ENCODE measurements around the gene QPCTL.
"Not testable (repeated sequence)": the region's sequence is repeated elsewhere in the genome, so short reads cannot be mapped to it uniquely, and the experiment has no call there.

QPCTL gene

DNA sequence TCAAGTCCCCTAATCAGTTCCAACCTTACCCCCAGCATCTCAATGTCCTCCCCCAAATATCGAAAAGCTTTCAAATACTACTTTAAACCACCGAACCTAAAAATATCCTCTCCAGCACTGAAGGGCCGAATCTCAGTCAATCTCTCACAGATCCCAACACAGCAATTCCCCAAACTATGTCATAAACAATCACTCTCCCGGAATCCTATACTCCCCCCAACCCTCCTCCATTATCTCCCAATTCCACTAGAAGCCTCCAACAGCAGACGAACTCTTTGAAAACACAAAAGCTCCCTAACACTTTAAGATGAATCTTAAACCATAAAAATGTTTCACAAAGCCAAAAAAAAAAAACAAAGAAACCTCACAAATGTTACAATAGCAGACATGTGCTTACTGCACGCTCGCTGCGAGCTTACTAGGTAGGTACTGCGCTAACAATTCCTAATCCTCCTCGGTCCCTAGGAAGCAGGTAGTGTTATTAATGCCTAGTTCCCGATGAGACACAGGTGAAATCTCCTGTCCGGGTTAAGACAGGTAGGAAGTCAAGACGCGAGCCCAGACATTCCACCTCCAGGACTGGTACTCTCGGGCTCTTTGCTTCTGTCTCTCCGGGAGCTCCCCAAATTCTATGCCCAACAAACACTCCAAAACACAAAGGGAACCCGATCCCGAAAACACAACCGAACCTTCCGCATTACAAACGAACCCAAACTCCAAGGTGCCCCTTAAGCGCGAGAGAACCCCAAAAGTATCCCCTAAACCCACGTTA is 24.1 kb downstream of the QPCTL start:
- no peaks in the 10 kb centered on the region for H3K9me3 ChIP-seq (ENCODE audit: insufficient read depth, low read depth, low read length)
- peak overlapping the region; percentile 58 for H3K27ac ChIP-seq (ENCODE audit: low read depth, low read length)
- 100% methylated on average over 1 of the region's 24 CpGs for WGBS (ENCODE audit: extremely low coverage, insufficient coverage, insufficient read length)
- peaks cover 8% of the 10 kb centered on the region for H3K79me1 ChIP-seq (ENCODE audit: low read length)
- H2BK5ac ChIP-seq (ENCODE audit: low read depth, low read length, poor library complexity): peak overlapping the region; percentile 74
- peak overlapping the region; percentile 67 for H3K18ac ChIP-seq (ENCODE audit: low read length)
- peak; percentile 32 to 60 for DNase-seq
- peaks cover 8% of the 10 kb centered on the region for H3K79me2 ChIP-seq (ENCODE audit: control insufficient read depth, insufficient read depth, low read length, poor library complexity)
- no peak overlapping the region for H3K23ac ChIP-seq (ENCODE audit: low read length)
- H3K9ac ChIP-seq (ENCODE audit: low read length): peak overlapping the region; percentile 97
- peaks cover 9 to 11% of the 10 kb centered on the region in 2 experiments for H3K4me1 ChIP-seq (ENCODE audit: control insufficient read depth in 1 of 2, insufficient read depth in 2 of 2, low read length in 2 of 2)
- H3K36me3 ChIP-seq (ENCODE audit: control insufficient read depth in 1 of 2, insufficient read depth in 2 of 2, low read length in 2 of 2): peaks cover 24 to 30% of the 10 kb centered on the region in 2 experiments
- H3K4me3 ChIP-seq (ENCODE audit: low read depth, low read length): peak overlapping the region; percentile 74
- H4K12ac ChIP-seq (ENCODE audit: low read depth, low read length): peak overlapping the region; percentile 36
- H3K27me3 ChIP-seq (ENCODE audit: insufficient read depth, low read length): no peaks in the 10 kb centered on the region
- peak overlapping the region; percentile 28 for H2AK5ac ChIP-seq (ENCODE audit: low read length)
- peak overlapping the region; percentile 30 for H2AFZ ChIP-seq (ENCODE audit: insufficient read depth, low read length, poor library complexity)
- H4K91ac ChIP-seq (ENCODE audit: low read depth, low read length): peak overlapping the region; percentile 80
- H4K8ac ChIP-seq (ENCODE audit: low read depth, low read length): peak overlapping the region; percentile 64
- H3K14ac ChIP-seq (ENCODE audit: low read length): peak overlapping the region; percentile 75
- peak overlapping the region; percentile 82 for H2BK120ac ChIP-seq (ENCODE audit: insufficient read depth, low read length, poor library complexity)
- peak overlapping the region; percentile 57 for H3K4ac ChIP-seq (ENCODE audit: low read depth, low read length)
- peak overlapping the region; percentile 98 for H3K4me2 ChIP-seq (ENCODE audit: low read length)
- no peak overlapping the region for H2BK12ac ChIP-seq (ENCODE audit: low read length)

DNA sequence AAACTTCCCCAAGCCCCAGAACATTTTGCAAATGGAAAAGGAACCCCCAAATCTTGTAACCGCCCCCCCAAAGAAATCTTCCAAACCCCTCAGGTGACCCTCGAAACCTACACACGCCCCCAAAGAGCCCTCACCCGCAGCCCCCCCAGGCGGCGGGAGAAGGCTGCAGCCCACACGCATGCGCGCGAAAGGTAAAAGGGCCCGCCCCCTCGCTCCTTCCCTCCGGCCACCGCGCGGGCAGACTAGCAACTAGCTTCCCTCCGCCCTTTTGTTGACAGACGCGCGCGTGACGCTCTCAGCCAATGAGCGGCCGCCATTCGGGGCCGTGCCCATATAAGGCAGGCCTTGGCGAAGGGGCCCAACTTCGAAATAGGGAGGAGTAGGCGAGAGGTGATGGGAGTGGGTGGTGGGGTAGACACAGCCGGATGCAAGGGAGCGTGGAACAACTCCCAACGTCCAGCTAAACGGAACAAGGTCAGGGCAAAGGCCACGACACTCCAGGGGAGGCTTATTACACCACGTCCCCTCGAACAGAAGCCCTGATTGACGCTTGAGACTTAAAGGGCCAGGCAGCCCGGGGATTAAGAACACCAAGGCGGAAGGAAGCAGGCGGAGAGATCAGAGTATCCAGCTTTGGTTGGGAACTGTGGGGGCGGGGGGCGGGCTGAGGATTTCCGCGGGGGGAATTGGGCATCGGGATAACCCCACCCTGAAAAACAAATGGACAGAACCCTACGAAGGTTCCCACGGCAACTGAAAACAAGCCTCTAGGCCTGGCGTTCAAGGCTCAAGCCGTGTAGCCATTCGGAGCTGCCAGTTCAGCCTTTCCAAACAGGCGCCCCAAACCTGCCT is 24.9 kb downstream of the QPCTL start:
- Histone ChIP-seq H3K14ac (ENCODE audit: low read length) (peak overlapping the region; percentile 75), H3K27me3 (ENCODE audit: insufficient read depth, low read length) (no peaks in the 10 kb centered on the region), H3K18ac (ENCODE audit: low read length) (peak overlapping the region; percentile 67), H2AK5ac (ENCODE audit: low read length) (no peak overlapping the region), H3K4ac (ENCODE audit: low read depth, low read length) (peak overlapping the region; percentile 57), H3K4me1 (ENCODE audit: control insufficient read depth in 1 of 2, insufficient read depth in 2 of 2, low read length in 2 of 2) (peaks cover 13 to 15% of the 10 kb centered on the region in 2 experiments), H3K79me2 (ENCODE audit: control insufficient read depth, insufficient read depth, low read length, poor library complexity) (peaks cover 8% of the 10 kb centered on the region), H3K79me1 (ENCODE audit: low read length) (peaks cover 10% of the 10 kb centered on the region), H2BK5ac (ENCODE audit: low read depth, low read length, poor library complexity) (peak overlapping the region; percentile 74), H2BK12ac (ENCODE audit: low read length) (peak overlapping the region; percentile 9), H4K12ac (ENCODE audit: low read depth, low read length) (peak overlapping the region; percentile 37), H4K8ac (ENCODE audit: low read depth, low read length) (peak overlapping the region; percentile 72), H4K91ac (ENCODE audit: low read depth, low read length) (peak overlapping the region; percentile 80), H3K9me3 (ENCODE audit: insufficient read depth, low read depth, low read length) (no peaks in the 10 kb centered on the region), H3K27ac (ENCODE audit: low read depth, low read length) (peak overlapping the region; percentile 58), H3K4me3 (ENCODE audit: low read depth, low read length) (peak overlapping the region; percentile 74), H3K36me3 (ENCODE audit: control insufficient read depth in 1 of 2, insufficient read depth in 2 of 2, low read length in 2 of 2) (peaks cover 23% of the 10 kb centered on the region in 2 experiments), H2AFZ (ENCODE audit: insufficient read depth, low read length, poor library complexity) (peak overlapping the region; percentile 9), H3K4me2 (ENCODE audit: low read length) (peak overlapping the region; percentile 98), H2BK120ac (ENCODE audit: insufficient read depth, low read length, poor library complexity) (peak overlapping the region; percentile 82), H3K23ac (ENCODE audit: low read length) (no peak overlapping the region), H3K9ac (ENCODE audit: low read length) (peak overlapping the region; percentile 97)
- no CpG with 5 or more reads among the region's 51 CpGs for WGBS (ENCODE audit: extremely low coverage, insufficient coverage, insufficient read length)
- DNase-seq: peak; percentile 100

DNA sequence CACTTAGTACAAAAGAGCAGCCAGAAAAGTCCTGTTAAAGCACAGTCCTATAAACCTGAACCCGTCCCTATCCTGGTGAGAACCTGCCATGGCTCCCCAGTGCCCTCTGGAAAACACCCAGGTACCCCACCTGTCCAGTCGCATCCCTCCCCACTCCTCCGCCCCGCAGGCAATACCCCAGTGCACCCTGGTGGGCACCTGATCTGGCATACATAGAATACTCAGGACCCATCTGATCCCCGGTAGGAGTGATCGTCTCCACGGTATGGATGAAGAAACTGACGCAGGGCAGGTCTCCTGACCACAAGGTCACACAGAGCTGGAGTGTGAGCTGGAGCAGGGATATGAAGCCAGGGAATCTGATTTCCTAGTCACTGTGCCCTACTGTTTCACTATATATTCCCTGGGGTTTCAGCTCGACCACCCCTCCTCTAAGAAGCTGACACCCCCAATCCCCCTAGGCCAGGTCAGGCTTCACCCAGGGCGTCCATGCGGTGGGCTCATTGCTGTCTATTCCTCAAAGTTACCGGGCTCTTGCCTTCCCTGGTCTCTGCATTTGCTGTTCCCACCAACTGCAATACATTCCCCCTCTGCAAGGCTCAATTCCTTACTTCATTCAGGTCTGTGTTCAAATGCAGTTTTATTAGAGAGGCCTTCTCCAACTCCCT is 25.7 kb downstream of the QPCTL start:
- peak overlapping the region; percentile 10 for H2AK5ac ChIP-seq (ENCODE audit: low read length)
- peak overlapping the region; percentile 36 for H3K9ac ChIP-seq (ENCODE audit: low read length)
- H3K27me3 ChIP-seq (ENCODE audit: insufficient read depth, low read length): no peaks in the 10 kb centered on the region
- no CpG with 5 or more reads among the region's 12 CpGs for WGBS (ENCODE audit: extremely low coverage, insufficient coverage, insufficient read length)
- H2AFZ ChIP-seq (ENCODE audit: insufficient read depth, low read length, poor library complexity): peak overlapping the region; percentile 9
- H3K4ac ChIP-seq (ENCODE audit: low read depth, low read length): peak overlapping the region; percentile 28
- H2BK5ac ChIP-seq (ENCODE audit: low read depth, low read length, poor library complexity): peak overlapping the region; percentile 63
- H4K12ac ChIP-seq (ENCODE audit: low read depth, low read length): peak overlapping the region; percentile 37
- H4K91ac ChIP-seq (ENCODE audit: low read depth, low read length): peak overlapping the region; percentile 68
- peak overlapping the region; percentile 58 for H3K27ac ChIP-seq (ENCODE audit: low read depth, low read length)
- H3K9me3 ChIP-seq (ENCODE audit: insufficient read depth, low read depth, low read length): no peaks in the 10 kb centered on the region
- no peak for DNase-seq
- H3K18ac ChIP-seq (ENCODE audit: low read length): peak overlapping the region; percentile 20
- peak overlapping the region; percentile 53 for H2BK120ac ChIP-seq (ENCODE audit: insufficient read depth, low read length, poor library complexity)
- H3K4me1 ChIP-seq (ENCODE audit: control insufficient read depth in 1 of 2, insufficient read depth in 2 of 2, low read length in 2 of 2): peaks cover 15 to 16% of the 10 kb centered on the region in 2 experiments
- H3K4me3 ChIP-seq (ENCODE audit: low read depth, low read length): peak overlapping the region; percentile 18
- peak overlapping the region; percentile 73 for H3K14ac ChIP-seq (ENCODE audit: low read length)
- H2BK12ac ChIP-seq (ENCODE audit: low read length): peak overlapping the region; percentile 9
- H3K36me3 ChIP-seq (ENCODE audit: control insufficient read depth in 1 of 2, insufficient read depth in 2 of 2, low read length in 2 of 2): peaks cover 18% of the 10 kb centered on the region in 2 experiments
- no peak overlapping the region for H3K23ac ChIP-seq (ENCODE audit: low read length)
- H3K79me1 ChIP-seq (ENCODE audit: low read length): peaks cover 10% of the 10 kb centered on the region
- H3K79me2 ChIP-seq (ENCODE audit: control insufficient read depth, insufficient read depth, low read length, poor library complexity): peaks cover 8% of the 10 kb centered on the region
- peak overlapping the region; percentile 50 for H3K4me2 ChIP-seq (ENCODE audit: low read length)
- peak overlapping the region; percentile 72 for H4K8ac ChIP-seq (ENCODE audit: low read depth, low read length)

GRCh38 chr19:45720065-45720464 is 27.6 kb downstream of the QPCTL start:
- peaks cover 14 to 19% of the 10 kb centered on the region in 2 experiments for H3K36me3 ChIP-seq (ENCODE audit: control insufficient read depth in 1 of 2, insufficient read depth in 2 of 2, low read length in 2 of 2)
- not testable (repeated sequence) for H3K79me2 ChIP-seq (ENCODE audit: control insufficient read depth, insufficient read depth, low read length, poor library complexity)
- WGBS (ENCODE audit: extremely low coverage, insufficient coverage, insufficient read length): no CpG with 5 or more reads among the region's 11 CpGs

More at GRCh38 chr19:45720065-45720464, 27.6 kb downstream of the QPCTL start:
- not testable (repeated sequence) for H3K9ac ChIP-seq (ENCODE audit: low read length); H2BK120ac ChIP-seq (ENCODE audit: insufficient read depth, low read length, poor library complexity); H3K4me2 ChIP-seq (ENCODE audit: low read length); H3K4ac ChIP-seq (ENCODE audit: low read depth, low read length); H3K18ac ChIP-seq (ENCODE audit: low read length); H4K8ac ChIP-seq (ENCODE audit: low read depth, low read length); DNase-seq; H2AK5ac ChIP-seq (ENCODE audit: low read length); H3K14ac ChIP-seq (ENCODE audit: low read length); H2AFZ ChIP-seq (ENCODE audit: insufficient read depth, low read length, poor library complexity); H3K4me3 ChIP-seq (ENCODE audit: low read depth, low read length); H3K9me3 ChIP-seq (ENCODE audit: insufficient read depth, low read depth, low read length); H2BK5ac ChIP-seq (ENCODE audit: low read depth, low read length, poor library complexity); H2BK12ac ChIP-seq (ENCODE audit: low read length); H4K12ac ChIP-seq (ENCODE audit: low read depth, low read length); H3K79me1 ChIP-seq (ENCODE audit: low read length); H4K91ac ChIP-seq (ENCODE audit: low read depth, low read length); H3K23ac ChIP-seq (ENCODE audit: low read length); H3K27me3 ChIP-seq (ENCODE audit: insufficient read depth, low read length); H3K27ac ChIP-seq (ENCODE audit: low read depth, low read length)
- peaks cover 15 to 16% of the 10 kb centered on the region in 2 experiments for H3K4me1 ChIP-seq (ENCODE audit: control insufficient read depth in 1 of 2, insufficient read depth in 2 of 2, low read length in 2 of 2)

Measured in trophoblast cell (in vitro differentiated cells and primary cell).